GM23338 (cell line): ENCODE measurements around the gene NR4A1.

ENCODE experiments used
- CREB1 ChIP-seq: fragments of 250-450 bp; sonication (Bioruptor Pico); IDR thresholded peaks from 2 replicates; pipeline ENCODE4 v1.5.0; 2020; ENCODE audit warnings: low read depth, mild to moderate bottlenecking, moderate library complexity
- EZH2 ChIP-seq: fragments of 200-600 bp; sonication (generic); IDR thresholded peaks from one replicate; pipeline ENCODE4 v1.8.0; 2017; ENCODE audit warnings: antibody characterized with exemption, mild to moderate bottlenecking, low read depth; ENCODE audit not compliant: unreplicated experiment
- EZH2phosphoT487 ChIP-seq: fragments of 200-600 bp; sonication (generic); IDR thresholded peaks from one replicate; pipeline ENCODE4 v1.8.1; 2018; ENCODE audit warnings: antibody characterized with exemption; ENCODE audit not compliant: unreplicated experiment
- JUNB ChIP-seq: IDR thresholded peaks from one replicate; pipeline ENCODE4 v1.6.1; 2016; ENCODE audit warnings: antibody characterized with exemption; ENCODE audit not compliant: unreplicated experiment
- NANOG ChIP-seq: IDR thresholded peaks from 2 replicates; pipeline ENCODE4 v1.6.1; 2016; ENCODE audit warnings: antibody characterized with exemption, borderline replicate concordance
- POLR2AphosphoS5 ChIP-seq: IDR thresholded peaks from 2 replicates; pipeline ENCODE4 v1.6.1; 2016; ENCODE audit warnings: antibody characterized with exemption, low read depth
- STAT1 ChIP-seq: IDR thresholded peaks from one replicate; pipeline ENCODE4 v1.6.1; 2016; ENCODE audit warnings: antibody characterized with exemption; ENCODE audit not compliant: unreplicated experiment
- ZNF114 ChIP-seq: fragments of 250-450 bp; sonication (Bioruptor Pico); IDR thresholded peaks from 2 replicates; pipeline ENCODE4 v1.5.0; 2020; ENCODE audit warnings: mild to moderate bottlenecking, moderate library complexity
- ZNF331 ChIP-seq: fragments of 250-450 bp; sonication (Bioruptor Pico); IDR thresholded peaks from 2 replicates; pipeline ENCODE4 v1.5.0; 2020; ENCODE audit warnings: low read depth, mild to moderate bottlenecking, moderate library complexity
- TF ChIP-seq, protein P1 (sequence below), 2 experiments: fragments of 200-600 bp in 1 of 2; sonication (generic) in 1 of 2; conservative IDR thresholded peaks; 2 replicates each; pipeline versions ENCODE4 v1.5.1 to v1.6.1; 2016 to 2017; ENCODE audit warnings: antibody characterized with exemption in 2 of 2, low read depth in 2 of 2, mild to moderate bottlenecking in 2 of 2, moderate library complexity in 1 of 2
- TF ChIP-seq, protein P2 (sequence below): IDR thresholded peaks from one replicate; pipeline ENCODE4 v1.6.1; 2018; ENCODE audit warnings: antibody characterized with exemption; ENCODE audit not compliant: unreplicated experiment
- TF ChIP-seq, protein P3 (sequence below): IDR thresholded peaks from 2 replicates; pipeline ENCODE4 v1.6.1; 2016; ENCODE audit warnings: antibody characterized with exemption
- TF ChIP-seq, protein P4 (sequence below): fragments of 250-450 bp; sonication (Bioruptor Pico); IDR thresholded peaks from 2 replicates; pipeline ENCODE4 v1.5.0; 2020; ENCODE audit warnings: mild to moderate bottlenecking, moderate library complexity

DNA sequence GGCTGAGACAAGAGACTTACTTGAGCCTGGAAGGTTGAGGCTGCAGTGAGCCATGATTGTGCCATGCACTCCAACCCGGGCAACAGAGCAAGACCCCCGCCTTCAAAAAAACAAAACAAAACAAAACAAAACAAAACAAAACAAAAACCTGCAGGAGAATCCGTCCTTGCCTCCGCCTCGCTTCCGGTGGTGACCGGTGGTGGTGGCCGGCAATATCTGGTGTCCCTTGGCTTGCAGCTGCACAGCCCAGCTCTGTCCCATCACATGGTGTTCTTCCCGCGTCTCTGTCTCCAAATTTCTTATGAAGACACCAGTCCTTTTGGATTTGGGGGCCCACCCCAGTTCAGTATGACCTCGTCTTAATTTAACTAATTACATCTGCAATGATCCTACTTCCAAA lies 38.2 kb downstream of the NR4A1 start:
- TF ChIP-seq, protein P1, sequence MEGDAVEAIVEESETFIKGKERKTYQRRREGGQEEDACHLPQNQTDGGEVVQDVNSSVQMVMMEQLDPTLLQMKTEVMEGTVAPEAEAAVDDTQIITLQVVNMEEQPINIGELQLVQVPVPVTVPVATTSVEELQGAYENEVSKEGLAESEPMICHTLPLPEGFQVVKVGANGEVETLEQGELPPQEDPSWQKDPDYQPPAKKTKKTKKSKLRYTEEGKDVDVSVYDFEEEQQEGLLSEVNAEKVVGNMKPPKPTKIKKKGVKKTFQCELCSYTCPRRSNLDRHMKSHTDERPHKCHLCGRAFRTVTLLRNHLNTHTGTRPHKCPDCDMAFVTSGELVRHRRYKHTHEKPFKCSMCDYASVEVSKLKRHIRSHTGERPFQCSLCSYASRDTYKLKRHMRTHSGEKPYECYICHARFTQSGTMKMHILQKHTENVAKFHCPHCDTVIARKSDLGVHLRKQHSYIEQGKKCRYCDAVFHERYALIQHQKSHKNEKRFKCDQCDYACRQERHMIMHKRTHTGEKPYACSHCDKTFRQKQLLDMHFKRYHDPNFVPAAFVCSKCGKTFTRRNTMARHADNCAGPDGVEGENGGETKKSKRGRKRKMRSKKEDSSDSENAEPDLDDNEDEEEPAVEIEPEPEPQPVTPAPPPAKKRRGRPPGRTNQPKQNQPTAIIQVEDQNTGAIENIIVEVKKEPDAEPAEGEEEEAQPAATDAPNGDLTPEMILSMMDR (conservative IDR thresholded peaks at IDR 0.05; ENCODE audit: low read depth in 2 of 2), result no peak
- TF ChIP-seq JUNB (no peak), POLR2AphosphoS5 (no peak), EZH2 (no peak), STAT1 (no peak), EZH2phosphoT487 (no peak), CREB1 (CRISPR knock-in tag) (no peak), ZNF331 (CRISPR knock-in tag) (no peak), NANOG (no peak), ZNF114 (CRISPR knock-in tag) (no peak)
- TF ChIP-seq, protein P2, sequence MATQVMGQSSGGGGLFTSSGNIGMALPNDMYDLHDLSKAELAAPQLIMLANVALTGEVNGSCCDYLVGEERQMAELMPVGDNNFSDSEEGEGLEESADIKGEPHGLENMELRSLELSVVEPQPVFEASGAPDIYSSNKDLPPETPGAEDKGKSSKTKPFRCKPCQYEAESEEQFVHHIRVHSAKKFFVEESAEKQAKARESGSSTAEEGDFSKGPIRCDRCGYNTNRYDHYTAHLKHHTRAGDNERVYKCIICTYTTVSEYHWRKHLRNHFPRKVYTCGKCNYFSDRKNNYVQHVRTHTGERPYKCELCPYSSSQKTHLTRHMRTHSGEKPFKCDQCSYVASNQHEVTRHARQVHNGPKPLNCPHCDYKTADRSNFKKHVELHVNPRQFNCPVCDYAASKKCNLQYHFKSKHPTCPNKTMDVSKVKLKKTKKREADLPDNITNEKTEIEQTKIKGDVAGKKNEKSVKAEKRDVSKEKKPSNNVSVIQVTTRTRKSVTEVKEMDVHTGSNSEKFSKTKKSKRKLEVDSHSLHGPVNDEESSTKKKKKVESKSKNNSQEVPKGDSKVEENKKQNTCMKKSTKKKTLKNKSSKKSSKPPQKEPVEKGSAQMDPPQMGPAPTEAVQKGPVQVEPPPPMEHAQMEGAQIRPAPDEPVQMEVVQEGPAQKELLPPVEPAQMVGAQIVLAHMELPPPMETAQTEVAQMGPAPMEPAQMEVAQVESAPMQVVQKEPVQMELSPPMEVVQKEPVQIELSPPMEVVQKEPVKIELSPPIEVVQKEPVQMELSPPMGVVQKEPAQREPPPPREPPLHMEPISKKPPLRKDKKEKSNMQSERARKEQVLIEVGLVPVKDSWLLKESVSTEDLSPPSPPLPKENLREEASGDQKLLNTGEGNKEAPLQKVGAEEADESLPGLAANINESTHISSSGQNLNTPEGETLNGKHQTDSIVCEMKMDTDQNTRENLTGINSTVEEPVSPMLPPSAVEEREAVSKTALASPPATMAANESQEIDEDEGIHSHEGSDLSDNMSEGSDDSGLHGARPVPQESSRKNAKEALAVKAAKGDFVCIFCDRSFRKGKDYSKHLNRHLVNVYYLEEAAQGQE, result no peak
- TF ChIP-seq, protein P3, sequence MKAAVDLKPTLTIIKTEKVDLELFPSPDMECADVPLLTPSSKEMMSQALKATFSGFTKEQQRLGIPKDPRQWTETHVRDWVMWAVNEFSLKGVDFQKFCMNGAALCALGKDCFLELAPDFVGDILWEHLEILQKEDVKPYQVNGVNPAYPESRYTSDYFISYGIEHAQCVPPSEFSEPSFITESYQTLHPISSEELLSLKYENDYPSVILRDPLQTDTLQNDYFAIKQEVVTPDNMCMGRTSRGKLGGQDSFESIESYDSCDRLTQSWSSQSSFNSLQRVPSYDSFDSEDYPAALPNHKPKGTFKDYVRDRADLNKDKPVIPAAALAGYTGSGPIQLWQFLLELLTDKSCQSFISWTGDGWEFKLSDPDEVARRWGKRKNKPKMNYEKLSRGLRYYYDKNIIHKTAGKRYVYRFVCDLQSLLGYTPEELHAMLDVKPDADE, result no peak
- TF ChIP-seq, protein P4, sequence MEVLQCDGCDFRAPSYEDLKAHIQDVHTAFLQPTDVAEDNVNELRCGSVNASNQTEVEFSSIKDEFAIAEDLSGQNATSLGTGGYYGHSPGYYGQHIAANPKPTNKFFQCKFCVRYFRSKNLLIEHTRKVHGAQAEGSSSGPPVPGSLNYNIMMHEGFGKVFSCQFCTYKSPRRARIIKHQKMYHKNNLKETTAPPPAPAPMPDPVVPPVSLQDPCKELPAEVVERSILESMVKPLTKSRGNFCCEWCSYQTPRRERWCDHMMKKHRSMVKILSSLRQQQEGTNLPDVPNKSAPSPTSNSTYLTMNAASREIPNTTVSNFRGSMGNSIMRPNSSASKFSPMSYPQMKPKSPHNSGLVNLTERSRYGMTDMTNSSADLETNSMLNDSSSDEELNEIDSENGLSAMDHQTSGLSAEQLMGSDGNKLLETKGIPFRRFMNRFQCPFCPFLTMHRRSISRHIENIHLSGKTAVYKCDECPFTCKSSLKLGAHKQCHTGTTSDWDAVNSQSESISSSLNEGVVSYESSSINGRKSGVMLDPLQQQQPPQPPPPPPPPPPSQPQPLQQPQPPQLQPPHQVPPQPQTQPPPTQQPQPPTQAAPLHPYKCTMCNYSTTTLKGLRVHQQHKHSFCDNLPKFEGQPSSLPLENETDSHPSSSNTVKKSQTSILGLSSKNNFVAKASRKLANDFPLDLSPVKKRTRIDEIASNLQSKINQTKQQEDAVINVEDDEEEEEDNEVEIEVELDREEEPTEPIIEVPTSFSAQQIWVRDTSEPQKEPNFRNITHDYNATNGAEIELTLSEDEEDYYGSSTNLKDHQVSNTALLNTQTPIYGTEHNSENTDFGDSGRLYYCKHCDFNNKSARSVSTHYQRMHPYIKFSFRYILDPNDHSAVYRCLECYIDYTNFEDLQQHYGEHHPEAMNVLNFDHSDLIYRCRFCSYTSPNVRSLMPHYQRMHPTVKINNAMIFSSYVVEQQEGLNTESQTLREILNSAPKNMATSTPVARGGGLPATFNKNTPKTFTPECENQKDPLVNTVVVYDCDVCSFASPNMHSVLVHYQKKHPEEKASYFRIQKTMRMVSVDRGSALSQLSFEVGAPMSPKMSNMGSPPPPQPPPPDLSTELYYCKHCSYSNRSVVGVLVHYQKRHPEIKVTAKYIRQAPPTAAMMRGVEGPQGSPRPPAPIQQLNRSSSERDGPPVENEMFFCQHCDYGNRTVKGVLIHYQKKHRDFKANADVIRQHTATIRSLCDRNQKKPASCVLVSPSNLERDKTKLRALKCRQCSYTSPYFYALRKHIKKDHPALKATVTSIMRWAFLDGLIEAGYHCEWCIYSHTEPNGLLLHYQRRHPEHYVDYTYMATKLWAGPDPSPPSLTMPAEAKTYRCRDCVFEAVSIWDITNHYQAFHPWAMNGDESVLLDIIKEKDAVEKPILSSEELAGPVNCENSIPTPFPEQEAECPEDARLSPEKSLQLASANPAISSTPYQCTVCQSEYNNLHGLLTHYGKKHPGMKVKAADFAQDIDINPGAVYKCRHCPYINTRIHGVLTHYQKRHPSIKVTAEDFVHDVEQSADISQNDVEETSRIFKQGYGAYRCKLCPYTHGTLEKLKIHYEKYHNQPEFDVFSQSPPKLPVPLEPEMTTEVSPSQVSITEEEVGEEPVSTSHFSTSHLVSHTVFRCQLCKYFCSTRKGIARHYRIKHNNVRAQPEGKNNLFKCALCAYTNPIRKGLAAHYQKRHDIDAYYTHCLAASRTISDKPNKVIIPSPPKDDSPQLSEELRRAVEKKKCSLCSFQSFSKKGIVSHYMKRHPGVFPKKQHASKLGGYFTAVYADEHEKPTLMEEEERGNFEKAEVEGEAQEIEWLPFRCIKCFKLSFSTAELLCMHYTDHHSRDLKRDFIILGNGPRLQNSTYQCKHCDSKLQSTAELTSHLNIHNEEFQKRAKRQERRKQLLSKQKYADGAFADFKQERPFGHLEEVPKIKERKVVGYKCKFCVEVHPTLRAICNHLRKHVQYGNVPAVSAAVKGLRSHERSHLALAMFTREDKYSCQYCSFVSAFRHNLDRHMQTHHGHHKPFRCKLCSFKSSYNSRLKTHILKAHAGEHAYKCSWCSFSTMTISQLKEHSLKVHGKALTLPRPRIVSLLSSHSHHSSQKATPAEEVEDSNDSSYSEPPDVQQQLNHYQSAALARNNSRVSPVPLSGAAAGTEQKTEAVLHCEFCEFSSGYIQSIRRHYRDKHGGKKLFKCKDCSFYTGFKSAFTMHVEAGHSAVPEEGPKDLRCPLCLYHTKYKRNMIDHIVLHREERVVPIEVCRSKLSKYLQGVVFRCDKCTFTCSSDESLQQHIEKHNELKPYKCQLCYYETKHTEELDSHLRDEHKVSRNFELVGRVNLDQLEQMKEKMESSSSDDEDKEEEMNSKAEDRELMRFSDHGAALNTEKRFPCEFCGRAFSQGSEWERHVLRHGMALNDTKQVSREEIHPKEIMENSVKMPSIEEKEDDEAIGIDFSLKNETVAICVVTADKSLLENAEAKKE, result no peak
